Skin of body (tissue), 2 donors: ENCODE data around the gene TMEM61. TPM values are rescaled to one million over a fixed set of nuclear protein-coding genes. Genes with fewer than 3 reads are reported as not detected.

Experiments used
- DNase-seq: peaks from one replicate; lab custom pipeline; 2025; lab: John Stamatoyannopoulos, UW
- total RNA-seq: library from RNA; depleted of rRNA; stranded (reverse); fragments of >200 nt; gene quantifications from one replicate; pipeline ENCODE4 v1.2.3, GENCODE V29; 2014

The TMEM61 gene
- total RNA-seq, 1 donor from 2014 or later = 0.30 TPM

GRCh38 chr1:55037733-55038551 lies 57.5 kb downstream of the TMEM61 start:
- no peak for DNase-seq

GRCh38 chr1:55038552-55038838 lies 58.1 kb downstream of the TMEM61 start:
- no peak for DNase-seq

- no peak for DNase-seq
Measured at GRCh38 chr1:55038974-55039341, 58.5 kb downstream of the TMEM61 start.

- peak; percentile 60 for DNase-seq
Measured at GRCh38 chr1:55039342-55040082, 59.1 kb downstream of the TMEM61 start, which contains the start of gene PCSK9. Gene PCSK9 (plus strand): TSS chr1:55039548. CDS start chr1:55039838, 290 bp downstream.

GRCh38 chr1:55040083-55040932 lies 59.9 kb downstream of the TMEM61 start:
- peak; percentile 37 for DNase-seq

GRCh38 chr1:55040933-55041494 lies 60.6 kb downstream of the TMEM61 start:
- DNase-seq = no peak

GRCh38 chr1:55041613-55042012 lies 61.2 kb downstream of the TMEM61 start:
- no peak for DNase-seq

Other genes with a start within 250 kb of the TMEM61 start
- 2.5 TPM for gene PARS2, start 216.1 kb upstream of the TMEM61 start, total RNA-seq
- 3.6 TPM for gene TTC22, start 179.3 kb upstream of the TMEM61 start, total RNA-seq
- 98.4 TPM for gene DHCR24, start 93.4 kb upstream of the TMEM61 start, total RNA-seq
- not detected for gene BSND, start 18.3 kb downstream of the TMEM61 start, total RNA-seq
- 11.1 TPM for gene PCSK9, start 58.9 kb downstream of the TMEM61 start, total RNA-seq
- gene USP24, start 234.7 kb downstream of the TMEM61 start, total RNA-seq = 58.6 TPM